ENCODE data around the gene MARS1.

Gene MARS1

DNA sequence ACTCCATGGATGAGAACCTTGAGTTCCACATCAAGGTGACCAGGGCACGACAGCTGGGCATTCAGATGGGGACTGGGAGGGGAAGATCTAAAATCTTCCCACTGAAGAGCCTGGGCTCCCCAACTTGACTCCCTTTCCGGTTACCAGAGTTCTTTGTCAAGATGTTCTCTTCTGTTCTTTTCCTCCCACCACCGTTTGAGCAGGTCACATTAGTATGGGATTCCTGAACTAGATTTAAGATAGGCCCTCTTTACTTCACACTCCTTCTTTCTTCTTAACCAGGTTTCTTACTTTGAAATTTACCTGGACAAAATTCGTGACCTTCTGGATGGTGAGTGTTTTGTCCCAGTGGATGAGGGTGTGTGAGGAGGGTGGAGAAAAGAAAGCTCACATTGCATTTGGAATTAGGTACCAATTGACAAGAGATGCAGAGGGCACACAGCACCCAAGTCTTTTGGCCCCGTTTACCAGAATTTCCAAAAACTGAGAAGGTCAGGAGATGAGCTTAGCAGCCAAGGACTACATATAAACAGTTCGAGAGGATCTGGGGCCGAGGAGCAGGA, 76.4 kb downstream of the MARS1 start:
- TF ChIP-seq, protein P1, sequence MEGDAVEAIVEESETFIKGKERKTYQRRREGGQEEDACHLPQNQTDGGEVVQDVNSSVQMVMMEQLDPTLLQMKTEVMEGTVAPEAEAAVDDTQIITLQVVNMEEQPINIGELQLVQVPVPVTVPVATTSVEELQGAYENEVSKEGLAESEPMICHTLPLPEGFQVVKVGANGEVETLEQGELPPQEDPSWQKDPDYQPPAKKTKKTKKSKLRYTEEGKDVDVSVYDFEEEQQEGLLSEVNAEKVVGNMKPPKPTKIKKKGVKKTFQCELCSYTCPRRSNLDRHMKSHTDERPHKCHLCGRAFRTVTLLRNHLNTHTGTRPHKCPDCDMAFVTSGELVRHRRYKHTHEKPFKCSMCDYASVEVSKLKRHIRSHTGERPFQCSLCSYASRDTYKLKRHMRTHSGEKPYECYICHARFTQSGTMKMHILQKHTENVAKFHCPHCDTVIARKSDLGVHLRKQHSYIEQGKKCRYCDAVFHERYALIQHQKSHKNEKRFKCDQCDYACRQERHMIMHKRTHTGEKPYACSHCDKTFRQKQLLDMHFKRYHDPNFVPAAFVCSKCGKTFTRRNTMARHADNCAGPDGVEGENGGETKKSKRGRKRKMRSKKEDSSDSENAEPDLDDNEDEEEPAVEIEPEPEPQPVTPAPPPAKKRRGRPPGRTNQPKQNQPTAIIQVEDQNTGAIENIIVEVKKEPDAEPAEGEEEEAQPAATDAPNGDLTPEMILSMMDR (IDR thresholded peaks at IDR 0.05), result no peak
- Histone ChIP-seq H3K4me3 (no peak overlapping the region), H3K27ac (no peak overlapping the region)
- DNase-seq (ENCODE audit: low spot score), result no peak

Measured in coronary artery (tissue), 2 donors.